ENCODE data around the gene TTC39B. TPM values are rescaled to one million over a fixed set of nuclear protein-coding genes. Genes with fewer than 3 reads are reported as not detected.

TTC39B gene
- total and polyA plus RNA-seq, 2 of the 8 experiments (the other 6 are each of a cell fraction or from before 2014, with no cell fraction given), result 1.6 to 10.9 TPM

- Histone ChIP-seq H3K23me2 (ENCODE audit: low read depth, low read length) (no peaks in the 10 kb centered on the region), H3K27me3 (replicated peaks in 1 of 4; ENCODE audit: control insufficient read depth in 3 of 4, extremely low read depth in 1 of 4, insufficient read depth in 3 of 4, low read length in 3 of 4) (no peaks in the 10 kb centered on the region), H3K9me3 (ENCODE audit: insufficient read depth in 2 of 2, low read depth in 1 of 2, low read length in 1 of 2) (no peaks in the 10 kb centered on the region), H2BK12ac (ENCODE audit: low read depth, low read length) (no peak overlapping the region), H4K8ac (ENCODE audit: extremely low read depth, insufficient read depth, low read length) (no peak overlapping the region), H3K18ac (ENCODE audit: extremely low read depth, low read length) (no peak overlapping the region), H3K56ac (replicated peaks; ENCODE audit: insufficient read length, low read depth, low read length) (no peak overlapping the region), H3K9ac (replicated peaks in 1 of 4; ENCODE audit: extremely low read depth in 1 of 4, low read depth in 3 of 4, low read length in 3 of 4) (no peak overlapping the region), H3K4me1 (replicated peaks in 1 of 4; ENCODE audit: control insufficient read depth in 3 of 4, insufficient read depth in 4 of 4, low read length in 3 of 4) (no peaks in the 10 kb centered on the region), H4K5ac (ENCODE audit: insufficient read length, low read depth, low read length) (no peak overlapping the region), H3K4me3 (ENCODE audit: extremely low read depth in 1 of 4, insufficient read depth in 2 of 4, low read depth in 3 of 4, low read length in 4 of 4) (no peak overlapping the region), H3K36me3 (ENCODE audit: control insufficient read depth in 2 of 4, insufficient read depth in 4 of 4, low read length in 3 of 4) (peaks cover 0 to 3% (median 1%) of the 10 kb centered on the region in 4 experiments; a peak in 1 of 8 replicates), H4K91ac (replicated peaks; ENCODE audit: insufficient read length, low read length) (no peak overlapping the region), H3K14ac (ENCODE audit: insufficient read length) (no peak overlapping the region), H3K79me1 (ENCODE audit: low read depth, low read length) (no peaks in the 10 kb centered on the region), H4K20me1 (replicated peaks in 1 of 2; ENCODE audit: control insufficient read depth in 1 of 2, insufficient read depth in 2 of 2, low read length in 2 of 2) (no peaks in the 10 kb centered on the region), H3K79me2 (ENCODE audit: control insufficient read depth in 1 of 2, insufficient read depth in 2 of 2, low read length in 2 of 2) (no peaks in the 10 kb centered on the region), H3K27ac (ENCODE audit: low read depth, low read length) (no peak overlapping the region), H2BK120ac (replicated peaks; ENCODE audit: low read depth, low read length) (no peak overlapping the region), H3K4me2 (ENCODE audit: insufficient read depth in 1 of 2, low read depth in 2 of 2, low read length in 2 of 2) (no peak overlapping the region), H3K4ac (replicated peaks; ENCODE audit: insufficient read length, low read depth, low read length) (no peak overlapping the region), H3K23ac (ENCODE audit: insufficient read length) (no peak overlapping the region), H2AK5ac (ENCODE audit: low read depth, low read length) (no peak overlapping the region), H2BK20ac (ENCODE audit: low read length) (no peak overlapping the region), H2BK5ac (ENCODE audit: low read depth, low read length) (no peak overlapping the region), H2AFZ (ENCODE audit: low read length) (no peak overlapping the region), H2BK15ac (ENCODE audit: low read length) (no peak overlapping the region)
- CTCF ChIA-PET (ENCODE audit: partially characterized antibody), result interaction anchor here (1.3 kb wide), 1 partner anchor 22 kb away, joined by 3 read pairs; no protein-coding TSS in a partner anchor
- POLR2A ChIA-PET (ENCODE audit: partially characterized antibody), result no interaction called here
- FAIRE-seq (no peak), DNase-seq (ENCODE audit: low read depth in 1 of 2, low spot score in 2 of 2) (no peak)
- TF ChIP-seq TAF1 (IDR thresholded peaks at IDR 0.05; ENCODE audit: low read depth, low read length) (no peak), CTBP2 (IDR thresholded peaks at IDR 0.05; ENCODE audit: borderline replicate concordance, insufficient read depth, insufficient read length, low read length) (no peak), SRF (IDR thresholded peaks at IDR 0.05; ENCODE audit: low read depth, low read length) (no peak), TBP (IDR thresholded peaks at IDR 0.05; ENCODE audit: low read depth, low read length) (no peak)
- 92% methylated on average over 1 of the region's 1 CpG; no CpG with 5 or more reads in 1 of the 2 experiments for WGBS, 2 experiments (ENCODE audit: extremely low coverage in 1 of 2, insufficient coverage in 1 of 2, insufficient read length in 1 of 2, insufficient replicate concordance in 2 of 2, low coverage in 1 of 2, low lambda C conversion rate in 2 of 2, missing lambda C conversion rate in 1 of 2)
These were observed 130.2 kb downstream of the TTC39B start for GRCh38 chr9:15176836-15177235.

Data from H1 (cell line).